Astrocyte of the cerebellum (primary cell): ENCODE measurements around the gene NDUFS6.

Experiments used
- DNase-seq: peaks from one replicate; pipeline ENCODE4 v3.0.0-alpha.2; 2011; ENCODE audit warnings: low read depth
- H3K4me3 ChIP-seq: 2 replicates; pipeline ENCODE4 v1.5.1; 2011; ENCODE audit warnings: mild to moderate bottlenecking, low read depth, low read length, moderate library complexity
- in situ Hi-C: cut with HindIII; loops from 2 replicates; pipeline ENCODE4 v1.10.0; 2017; ENCODE audit warnings: low sequenced_read_pairs
- TF ChIP-seq, protein P1 (sequence below): IDR thresholded peaks from 2 replicates; pipeline ENCODE4 v1.5.1; 2012; ENCODE audit warnings: low read length, low read depth, moderate library complexity, mild to moderate bottlenecking; ENCODE audit errors: missing control alignments

NDUFS6 gene

GRCh38 chr5:1801222-1801966 lies at the start of gene NDUFS6:
TSS of gene NDUFS6 (plus strand) at chr5:1801407. CDS start at chr5:1801418, 11 bp downstream.
- in situ Hi-C loops, result no loop called here
- H3K4me3 ChIP-seq, result peak within 1 kb of the TSS; percentile 91
- no peak for DNase-seq
- TF ChIP-seq, protein P1, sequence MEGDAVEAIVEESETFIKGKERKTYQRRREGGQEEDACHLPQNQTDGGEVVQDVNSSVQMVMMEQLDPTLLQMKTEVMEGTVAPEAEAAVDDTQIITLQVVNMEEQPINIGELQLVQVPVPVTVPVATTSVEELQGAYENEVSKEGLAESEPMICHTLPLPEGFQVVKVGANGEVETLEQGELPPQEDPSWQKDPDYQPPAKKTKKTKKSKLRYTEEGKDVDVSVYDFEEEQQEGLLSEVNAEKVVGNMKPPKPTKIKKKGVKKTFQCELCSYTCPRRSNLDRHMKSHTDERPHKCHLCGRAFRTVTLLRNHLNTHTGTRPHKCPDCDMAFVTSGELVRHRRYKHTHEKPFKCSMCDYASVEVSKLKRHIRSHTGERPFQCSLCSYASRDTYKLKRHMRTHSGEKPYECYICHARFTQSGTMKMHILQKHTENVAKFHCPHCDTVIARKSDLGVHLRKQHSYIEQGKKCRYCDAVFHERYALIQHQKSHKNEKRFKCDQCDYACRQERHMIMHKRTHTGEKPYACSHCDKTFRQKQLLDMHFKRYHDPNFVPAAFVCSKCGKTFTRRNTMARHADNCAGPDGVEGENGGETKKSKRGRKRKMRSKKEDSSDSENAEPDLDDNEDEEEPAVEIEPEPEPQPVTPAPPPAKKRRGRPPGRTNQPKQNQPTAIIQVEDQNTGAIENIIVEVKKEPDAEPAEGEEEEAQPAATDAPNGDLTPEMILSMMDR, result no peak

- TF ChIP-seq, protein P1, result no peak
- no peak for DNase-seq
- no peak overlapping the region for H3K4me3 ChIP-seq
- in situ Hi-C loops, result no loop called here
These were observed 49.1 kb upstream of the NDUFS6 start for GRCh38 chr5:1751864-1752822.

DNA sequence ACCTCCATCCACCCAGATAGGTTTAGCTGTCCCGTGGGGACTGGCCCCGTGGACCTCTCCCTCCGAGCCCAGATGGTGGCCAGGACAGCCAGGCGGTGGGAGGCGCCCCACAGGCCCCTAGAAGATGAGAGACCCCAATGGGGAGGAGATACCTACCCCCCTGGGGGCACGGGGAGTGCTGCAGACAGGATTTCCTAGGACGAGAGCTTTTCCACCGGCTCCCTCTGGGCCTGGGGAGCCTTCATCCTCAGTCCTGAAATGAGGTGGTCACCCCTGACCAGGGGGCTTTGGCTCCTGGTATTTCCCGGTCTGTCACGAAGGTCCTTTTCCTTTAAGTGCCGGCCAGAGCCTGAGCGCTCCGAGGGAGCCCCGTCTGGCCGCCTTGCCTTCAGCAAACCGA lies 48.3 kb upstream of the NDUFS6 start:
- in situ Hi-C loops, result no loop called here
- TF ChIP-seq, protein P1, result no peak
- DNase-seq, result no peak
- no peak overlapping the region for H3K4me3 ChIP-seq

GRCh38 chr5:1753490-1753889 lies 47.7 kb upstream of the NDUFS6 start:
- H3K4me3 ChIP-seq, result no peak overlapping the region
- in situ Hi-C loops, result no loop called here
- DNase-seq, result no peak
- TF ChIP-seq, protein P1, result no peak

GRCh38 chr5:1754531-1755220 lies 46.5 kb upstream of the NDUFS6 start:
- no peak overlapping the region for H3K4me3 ChIP-seq
- TF ChIP-seq, protein P1, result no peak
- no peak for DNase-seq
- in situ Hi-C loops, result no loop called here

DNA sequence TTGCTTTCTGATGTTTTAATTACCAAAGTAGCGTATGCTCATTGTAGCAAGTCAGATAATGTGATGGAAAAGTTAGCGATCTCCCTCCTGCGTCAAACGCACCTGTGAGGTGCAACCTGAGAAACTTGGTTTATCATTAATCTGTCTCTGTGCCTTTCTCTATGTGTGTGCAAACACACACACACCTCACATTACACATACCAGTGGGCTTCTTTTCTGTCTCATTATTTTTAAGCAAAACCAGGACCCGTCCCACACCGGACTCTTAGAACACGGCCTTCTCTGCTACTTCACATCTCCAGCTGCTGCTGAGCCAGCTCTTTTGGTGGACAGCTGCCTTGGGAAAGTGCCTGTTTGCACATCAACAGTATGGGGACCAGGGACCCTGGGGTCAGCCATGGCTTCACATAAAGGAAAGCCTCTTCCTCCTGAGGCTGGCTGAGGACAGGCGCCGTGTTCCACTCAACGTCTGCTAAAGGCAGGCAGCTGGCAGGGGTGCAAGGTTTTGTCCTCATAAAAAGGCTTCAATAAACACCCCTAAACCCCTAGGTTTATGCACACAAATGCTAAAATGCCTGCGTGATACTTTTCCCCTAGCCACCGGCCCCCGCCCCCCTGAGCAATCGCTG lies 45.8 kb upstream of the NDUFS6 start:
- TF ChIP-seq, protein P1, result no peak
- no peak overlapping the region for H3K4me3 ChIP-seq
- in situ Hi-C loops, result no loop called here
- no peak for DNase-seq
